IMR-90 (cell line): ENCODE data around the gene EIF5A2. TPM values are rescaled to one million over a fixed set of nuclear protein-coding genes. Genes with fewer than 3 reads are reported as not detected.

ENCODE experiments used
- ATAC-seq: fragments of 200-7000 bp; cut with Tn5 transposase; 2 replicates; pipeline ENCODE4 v1.9.1; 2020; ENCODE audit warnings: low read depth, mild to moderate bottlenecking, moderate library complexity
- BruUV-seq: library from RNA; stranded (reverse); fragments of 400-500 nt; replicated peaks from 2 replicates; lab custom pipeline; 2021; lab: Mats Ljungman, UMichigan
- CTCF ChIA-PET: fragments of 300-600 bp; formaldehyde crosslinking; extraction: SDS; loops from one replicate; lab custom pipeline; 2021; ENCODE audit warnings: antibody characterized with exemption; lab: Yijun Ruan, JAX
- POLR2A ChIA-PET: fragments of 300-600 bp; sonication (Branson Sonifier 250); formaldehyde crosslinking; loops from one replicate; lab custom pipeline; 2022; ENCODE audit warnings: antibody characterized with exemption; ENCODE audit not compliant: unreplicated experiment; lab: Charles Lee
- DNase-seq: peaks from one replicate; pipeline ENCODE4 v3.0.0; 2013
- H2AFZ ChIP-seq: replicated peaks from 2 replicates; pipeline ENCODE3; 2013; ENCODE audit warnings: low read length, mild to moderate bottlenecking; ENCODE audit not compliant: poor library complexity
- H2AK5ac ChIP-seq: 2 replicates; pipeline ENCODE4 v1.6.1; 2013; ENCODE audit warnings: low read depth, low read length, inconsistent platforms
- H2AK9ac ChIP-seq: replicated peaks from 2 replicates; pipeline ENCODE3; 2013; ENCODE audit warnings: mild to moderate bottlenecking, low read depth, low read length, moderate library complexity; ENCODE audit not compliant: poor library complexity
- H2BK120ac ChIP-seq: 2 replicates; pipeline ENCODE4 v1.6.1; 2013; ENCODE audit warnings: low read depth, low read length, inconsistent platforms
- H2BK15ac ChIP-seq: 3 replicates; pipeline ENCODE4 v1.6.1; 2013; ENCODE audit warnings: low read depth, low read length, inconsistent platforms
- H2BK20ac ChIP-seq: 2 replicates; pipeline ENCODE4 v1.6.1; 2013; ENCODE audit warnings: low read depth, mild to moderate bottlenecking, inconsistent platforms, low read length, moderate library complexity
- H2BK5ac ChIP-seq: 2 replicates; pipeline ENCODE4 v1.6.1; 2013; ENCODE audit warnings: mild to moderate bottlenecking, low read depth, low read length, inconsistent platforms; ENCODE audit not compliant: poor library complexity, severe bottlenecking
- H3K14ac ChIP-seq: replicated peaks from 2 replicates; pipeline ENCODE4 v1.6.1; 2013; ENCODE audit warnings: low read depth, low read length, inconsistent platforms
- H3K18ac ChIP-seq: 2 replicates; pipeline ENCODE4 v1.6.1; 2013; ENCODE audit warnings: low read depth, low read length, control low read depth
- H3K23ac ChIP-seq: 2 replicates; pipeline ENCODE4 v1.6.1; 2013; ENCODE audit warnings: low read depth, low read length, inconsistent platforms
- H3K27ac ChIP-seq: 2 replicates; pipeline ENCODE4 v1.5.1; 2013; ENCODE audit warnings: mild to moderate bottlenecking, control low read depth, low read length; ENCODE audit not compliant: insufficient read depth
- H3K27me3 ChIP-seq: 2 replicates; pipeline ENCODE4 v1.6.1; 2013; ENCODE audit warnings: low read length; ENCODE audit not compliant: control insufficient read depth, insufficient read depth
- H3K36me3 ChIP-seq: 2 replicates; pipeline ENCODE4 v1.6.1; 2013; ENCODE audit warnings: low read length, mixed read lengths; ENCODE audit not compliant: control insufficient read depth, insufficient read depth
- H3K4ac ChIP-seq: 2 replicates; pipeline ENCODE4 v1.6.1; 2013; ENCODE audit warnings: low read depth, low read length, inconsistent platforms
- H3K4me1 ChIP-seq: 2 replicates; pipeline ENCODE4 v1.6.1; 2013; ENCODE audit warnings: low read length, mixed read lengths; ENCODE audit not compliant: control insufficient read depth, insufficient read depth
- H3K4me2 ChIP-seq: 2 replicates; pipeline ENCODE4 v1.6.1; 2013; ENCODE audit warnings: low read depth, mild to moderate bottlenecking, control low read depth, low read length, moderate library complexity
- H3K4me3 ChIP-seq: 2 replicates; pipeline ENCODE4 v1.5.1; 2013; ENCODE audit warnings: low read depth, mild to moderate bottlenecking, control low read depth, low read length, moderate library complexity; ENCODE audit not compliant: insufficient read depth
- H3K56ac ChIP-seq: 2 replicates; pipeline ENCODE4 v1.6.1; 2013; ENCODE audit warnings: low read length, inconsistent platforms; ENCODE audit not compliant: insufficient read depth; ENCODE audit errors: extremely low read depth
- H3K79me1 ChIP-seq, 2 experiments: 2 replicates each; pipeline ENCODE4 v1.6.1; 2013; ENCODE audit warnings: low read length in 2 of 2, inconsistent platforms in 1 of 2, low read depth in 1 of 2
- H3K9ac ChIP-seq: 2 replicates; pipeline ENCODE4 v1.6.1; 2013; ENCODE audit warnings: low read depth, low read length, control low read depth
- H3K9me1 ChIP-seq: 2 replicates; pipeline ENCODE4 v1.6.1; 2013; ENCODE audit warnings: low read length, inconsistent platforms; ENCODE audit not compliant: insufficient read depth
- H3K9me3 ChIP-seq: 2 replicates; pipeline ENCODE4 v1.6.1; 2013; ENCODE audit warnings: low read length; ENCODE audit not compliant: control insufficient read depth, insufficient read depth
- H4K20me1 ChIP-seq: 2 replicates; pipeline ENCODE4 v1.6.1; 2013; ENCODE audit warnings: low read length, inconsistent platforms; ENCODE audit not compliant: insufficient read depth
- H4K5ac ChIP-seq: 2 replicates; pipeline ENCODE4 v1.6.1; 2013; ENCODE audit warnings: mild to moderate bottlenecking, low read depth, low read length, control low read depth
- H4K8ac ChIP-seq, 2 experiments: 2 replicates each; pipeline ENCODE4 v1.6.1; 2013; ENCODE audit warnings: low read depth in 2 of 2, low read length in 2 of 2, control low read depth in 1 of 2, inconsistent platforms in 1 of 2
- H4K91ac ChIP-seq: 2 replicates; pipeline ENCODE4 v1.6.1; 2013; ENCODE audit warnings: low read depth, low read length, inconsistent platforms; ENCODE audit not compliant: insufficient read depth
- BHLHE40 ChIP-seq: fragments of 150-350 bp; IDR thresholded peaks from 2 replicates; pipeline ENCODE4 v1.6.1; 2016; ENCODE audit warnings: mild to moderate bottlenecking, low read depth, low read length
- CEBPB ChIP-seq: IDR thresholded peaks from 2 replicates; pipeline ENCODE4 v1.6.1; 2012; ENCODE audit warnings: low read depth, low read length, improper control_type of control experiment
- CHD1 ChIP-seq: IDR thresholded peaks from 2 replicates; pipeline ENCODE4 v1.6.1; 2012; ENCODE audit warnings: low read depth, low read length, improper control_type of control experiment
- ELK1 ChIP-seq: fragments of 150-350 bp; IDR thresholded peaks from 2 replicates; pipeline ENCODE4 v1.6.1; 2016; ENCODE audit warnings: low read depth, mild to moderate bottlenecking, low read length, moderate library complexity, borderline replicate concordance
- FOS ChIP-seq: fragments of 150-350 bp; IDR thresholded peaks from 2 replicates; pipeline ENCODE4 v1.6.1; 2016; ENCODE audit warnings: low read depth, low read length
- MAZ ChIP-seq: IDR thresholded peaks from 2 replicates; pipeline ENCODE4 v1.6.1; 2012; ENCODE audit warnings: low read depth, mild to moderate bottlenecking, low read length, improper control_type of control experiment, moderate library complexity, borderline replicate concordance
- MXI1 ChIP-seq: IDR thresholded peaks from 2 replicates; pipeline ENCODE4 v1.6.1; 2012; ENCODE audit warnings: low read depth, mild to moderate bottlenecking, low read length, moderate library complexity, borderline replicate concordance
- POLR2A ChIP-seq: IDR thresholded peaks from 2 replicates; pipeline ENCODE4 v1.6.1; 2012; ENCODE audit warnings: mild to moderate bottlenecking, low read depth, low read length
- RAD21 ChIP-seq: IDR thresholded peaks from 2 replicates; pipeline ENCODE4 v1.6.1; 2012; ENCODE audit warnings: low read length, improper control_type of control experiment
- RCOR1 ChIP-seq: IDR thresholded peaks from 2 replicates; pipeline ENCODE4 v1.6.1; 2012; ENCODE audit warnings: mild to moderate bottlenecking, low read length, improper control_type of control experiment; ENCODE audit not compliant: insufficient replicate concordance
- RFX5 ChIP-seq: IDR thresholded peaks from 2 replicates; pipeline ENCODE4 v1.8.0; 2012; ENCODE audit warnings: low read depth, mild to moderate bottlenecking, low read length, moderate library complexity
- SMC3 ChIP-seq: fragments of 150-350 bp; IDR thresholded peaks from 2 replicates; pipeline ENCODE4 v1.6.1; 2016; ENCODE audit warnings: low read depth, mild to moderate bottlenecking, antibody characterized with exemption, low read length, moderate library complexity
- dilution Hi-C: fragments of 300-500 bp; cut with HindIII; formaldehyde crosslinking; loops from one replicate; pipeline ENCODE4 v1.14.3; 2018; ENCODE audit warnings: low sequenced_read_pairs; ENCODE audit not compliant: unreplicated experiment
- in situ Hi-C: fragments of 300-500 bp; cut with MboI; formaldehyde crosslinking; loops from 3 replicates; pipeline ENCODE4 v1.14.3; 2019; ENCODE audit warnings: low sequenced_read_pairs, inconsistent platforms, mixed read lengths
- intact Hi-C: fragments of 100-400 bp; cut with micrococcal nuclease; formaldehyde crosslinking; loops from 2 replicates; pipeline ENCODE4 v1.10.0; 2022
- polyA plus RNA-seq, 3 experiments: library from polyadenylated mRNA; depleted of rRNA; stranded (reverse); fragments of >200 nt; gene quantifications; 2 replicates each; pipeline ENCODE4 v1.2.3, GENCODE V29; 2012; ENCODE audit warnings: low replicate concordance in 1 of 3
- total RNA-seq: library from RNA; depleted of rRNA; stranded (reverse); fragments of >200 nt; gene quantifications from 2 replicates; pipeline ENCODE4 v1.2.3, GENCODE V29; 2012
- TF ChIP-seq, protein P1 (sequence below): conservative IDR thresholded peaks from 2 replicates; pipeline ENCODE4 v1.5.1; 2012; ENCODE audit warnings: mild to moderate bottlenecking, low read depth, low read length, improper control_type of control experiment

EIF5A2 gene
- total and polyA plus RNA-seq, 2 of the 4 experiments (the other 2 are of a cell fraction): 7.7 to 7.8 TPM

- H2BK5ac ChIP-seq: no peak overlapping the region
- POLR2A ChIA-PET: no interaction called here
Measured at GRCh38 chr3:170844377-170844776, 64.1 kb downstream of the EIF5A2 start.

More at GRCh38 chr3:170844377-170844776, 64.1 kb downstream of the EIF5A2 start:
- Histone ChIP-seq H4K91ac (no peak overlapping the region), H3K79me1 (no peaks in the 10 kb centered on the region), H3K9me3 (no peaks in the 10 kb centered on the region), H3K9ac (no peak overlapping the region), H3K9me1 (no peaks in the 10 kb centered on the region), H3K4ac (no peak overlapping the region), H2AK9ac (no peak overlapping the region), H2BK15ac (no peak overlapping the region), H3K4me2 (no peak overlapping the region), H4K20me1 (no peaks in the 10 kb centered on the region), H2BK120ac (no peak overlapping the region), H2AFZ (no peak overlapping the region), H3K14ac (no peak overlapping the region), H2AK5ac (no peak overlapping the region), H3K27ac (no peak overlapping the region), H3K23ac (no peak overlapping the region), H4K5ac (no peak overlapping the region), H3K36me3 (no peaks in the 10 kb centered on the region), H3K27me3 (no peaks in the 10 kb centered on the region; the same call in 1 of the 2 replicates), H3K4me3 (no peak overlapping the region), H3K56ac (no peak overlapping the region), H2BK20ac (no peak overlapping the region), H3K4me1 (peaks cover 2% of the 10 kb centered on the region; the same call in 1 of the 2 replicates), H3K18ac (no peak overlapping the region), H4K8ac (no peak overlapping the region)
- dilution Hi-C loops: no loop called here
- in situ Hi-C loops: no loop called here
- no peak for TF ChIP-seq FOS
- no peak for TF ChIP-seq RAD21
- TF ChIP-seq RCOR1: no peak
- no peak for TF ChIP-seq MAZ
- TF ChIP-seq MXI1: no peak
- TF ChIP-seq CHD1: no peak
- no peak for TF ChIP-seq SMC3
- no peak for TF ChIP-seq ELK1
- no peak for TF ChIP-seq RFX5
- TF ChIP-seq, protein P1, sequence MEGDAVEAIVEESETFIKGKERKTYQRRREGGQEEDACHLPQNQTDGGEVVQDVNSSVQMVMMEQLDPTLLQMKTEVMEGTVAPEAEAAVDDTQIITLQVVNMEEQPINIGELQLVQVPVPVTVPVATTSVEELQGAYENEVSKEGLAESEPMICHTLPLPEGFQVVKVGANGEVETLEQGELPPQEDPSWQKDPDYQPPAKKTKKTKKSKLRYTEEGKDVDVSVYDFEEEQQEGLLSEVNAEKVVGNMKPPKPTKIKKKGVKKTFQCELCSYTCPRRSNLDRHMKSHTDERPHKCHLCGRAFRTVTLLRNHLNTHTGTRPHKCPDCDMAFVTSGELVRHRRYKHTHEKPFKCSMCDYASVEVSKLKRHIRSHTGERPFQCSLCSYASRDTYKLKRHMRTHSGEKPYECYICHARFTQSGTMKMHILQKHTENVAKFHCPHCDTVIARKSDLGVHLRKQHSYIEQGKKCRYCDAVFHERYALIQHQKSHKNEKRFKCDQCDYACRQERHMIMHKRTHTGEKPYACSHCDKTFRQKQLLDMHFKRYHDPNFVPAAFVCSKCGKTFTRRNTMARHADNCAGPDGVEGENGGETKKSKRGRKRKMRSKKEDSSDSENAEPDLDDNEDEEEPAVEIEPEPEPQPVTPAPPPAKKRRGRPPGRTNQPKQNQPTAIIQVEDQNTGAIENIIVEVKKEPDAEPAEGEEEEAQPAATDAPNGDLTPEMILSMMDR: no peak
- TF ChIP-seq CEBPB: no peak
- TF ChIP-seq BHLHE40: no peak
- no peak for TF ChIP-seq POLR2A
- ATAC-seq (no peak), DNase-seq (no peak)
- no TSS peak for BruUV-seq
- intact Hi-C loops: loop anchor here (10.0 kb wide), 1 partner anchor 660 kb away; the partner anchor contains the start of gene PHC3
- CTCF ChIA-PET: interaction anchor here (1.3 kb wide), 1 partner anchor 430 kb away, joined by 4 read pairs; no protein-coding TSS in a partner anchor
